GM19351 (cell line): Measurements from ENCODE around the gene PSKH1.

Experiments
- ATAC-seq: cut with Tn5 transposase; IDR thresholded peaks from one replicate; pipeline ENCODE4 v1.9.1; 2021; ENCODE audit warnings: mild to moderate bottlenecking, moderate library complexity; ENCODE audit not compliant: unreplicated experiment

Gene PSKH1

DNA sequence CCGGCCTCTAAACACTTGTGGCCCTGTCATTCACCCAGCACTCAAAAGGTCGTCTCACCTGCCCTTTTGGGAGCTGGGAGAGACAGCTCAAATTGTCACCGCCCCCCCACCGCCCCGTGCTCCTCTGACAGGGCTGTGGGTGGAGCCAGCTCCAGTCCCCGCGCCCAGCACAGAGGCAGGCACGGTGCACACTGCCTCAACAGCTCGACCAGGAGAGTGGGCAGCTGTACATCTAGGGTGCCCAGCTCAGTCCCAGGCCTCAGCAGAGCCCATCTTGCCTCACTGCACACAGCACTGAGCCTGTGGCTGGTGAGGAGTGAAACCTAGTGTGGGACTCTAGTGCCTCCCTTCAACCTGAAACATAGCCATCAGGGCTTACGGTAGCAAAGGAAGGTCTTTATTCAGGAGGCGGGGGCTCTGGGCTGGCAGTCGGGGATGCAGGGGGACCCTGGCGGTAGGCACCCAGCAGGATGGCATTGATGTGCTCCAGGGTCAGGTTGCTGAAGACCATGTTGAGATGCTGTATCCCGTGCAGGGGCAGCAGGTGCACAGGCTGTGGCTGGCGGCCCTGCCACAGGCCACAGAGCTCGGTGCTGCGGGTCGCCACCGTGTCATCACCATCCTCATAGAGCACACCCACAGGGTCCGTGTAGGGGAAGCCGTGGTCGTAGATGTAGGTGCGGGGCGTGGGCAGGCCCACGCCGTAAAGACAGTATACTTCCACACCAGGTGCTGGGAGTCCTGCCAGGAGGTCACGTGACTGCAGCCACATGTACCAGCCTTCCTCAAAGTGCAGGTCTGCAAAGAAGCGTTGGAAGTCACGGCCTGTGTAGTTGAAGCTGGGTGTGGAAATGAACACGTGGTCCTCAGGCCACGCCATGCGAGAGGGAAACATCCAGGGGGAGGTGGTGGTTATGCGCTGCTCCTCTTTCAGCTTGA lies 46.7 kb downstream of the PSKH1 start:
- no peak for ATAC-seq

DNA sequence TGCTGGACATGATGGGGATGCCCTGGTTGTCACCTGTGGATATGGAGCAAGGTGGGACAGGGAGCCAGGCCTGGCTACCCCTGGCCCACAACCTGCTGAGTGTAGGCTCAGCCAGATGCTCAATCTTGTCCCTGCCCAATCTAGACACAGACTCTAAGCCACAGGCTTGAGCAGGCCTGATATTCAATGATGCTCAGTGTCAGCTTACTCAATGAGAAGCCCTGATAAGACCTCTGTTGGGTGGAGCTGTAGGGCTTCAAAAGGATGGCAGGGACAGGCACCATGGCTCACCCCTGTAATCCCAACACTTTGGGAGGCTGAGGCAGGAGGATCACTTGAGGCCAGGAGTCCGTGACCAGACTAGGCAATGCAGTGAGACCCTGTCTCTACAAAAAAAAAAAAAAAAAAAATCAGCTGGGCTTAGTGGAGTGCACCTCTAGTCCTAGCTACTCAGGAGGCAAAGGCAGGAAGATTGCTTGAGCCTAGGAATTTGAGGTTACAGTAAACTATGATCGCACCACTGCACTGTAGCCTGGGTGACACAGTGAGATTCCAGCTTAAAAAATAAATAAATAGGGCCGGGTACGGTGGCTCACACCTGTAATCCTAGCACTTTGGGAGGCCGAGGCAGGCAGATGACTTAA lies 47.5 kb downstream of the PSKH1 start:
- ATAC-seq = no peak

DNA sequence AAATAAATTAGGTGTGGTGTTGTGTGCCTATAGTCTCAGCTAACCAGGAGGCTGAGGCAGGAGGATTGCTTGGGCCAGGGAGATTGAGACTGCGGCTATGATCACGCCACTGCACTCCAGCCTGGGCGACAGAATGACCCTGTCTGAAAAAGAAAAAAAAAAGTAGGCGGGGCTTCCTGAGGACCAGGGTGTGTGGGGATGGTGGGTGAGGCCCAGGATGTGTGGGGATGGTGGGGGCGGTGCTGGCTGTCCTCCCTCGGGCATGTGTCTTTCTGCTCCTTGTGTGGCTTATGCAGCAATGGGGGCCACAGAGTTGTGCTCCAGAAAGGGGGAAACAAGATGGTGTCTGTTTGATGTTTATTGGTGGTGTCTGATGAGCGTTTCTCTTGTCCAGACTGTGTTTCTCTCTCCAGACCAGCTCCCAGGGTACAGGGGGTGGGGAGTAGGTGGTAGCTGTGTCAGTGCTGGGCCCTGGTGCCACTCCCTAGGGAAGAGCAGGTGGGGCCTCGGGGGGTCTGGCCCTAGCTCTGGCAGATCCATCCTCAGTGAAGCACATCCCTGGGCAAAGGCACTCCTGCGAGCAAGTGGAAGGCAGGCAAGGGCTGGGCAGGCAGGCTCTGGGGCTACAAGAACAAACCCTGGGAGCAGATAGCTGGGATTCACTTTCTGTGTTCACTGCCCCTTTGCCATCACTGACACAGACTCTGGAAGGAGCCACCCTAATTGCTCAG lies 48.6 kb downstream of the PSKH1 start:
- ATAC-seq = no peak

DNA sequence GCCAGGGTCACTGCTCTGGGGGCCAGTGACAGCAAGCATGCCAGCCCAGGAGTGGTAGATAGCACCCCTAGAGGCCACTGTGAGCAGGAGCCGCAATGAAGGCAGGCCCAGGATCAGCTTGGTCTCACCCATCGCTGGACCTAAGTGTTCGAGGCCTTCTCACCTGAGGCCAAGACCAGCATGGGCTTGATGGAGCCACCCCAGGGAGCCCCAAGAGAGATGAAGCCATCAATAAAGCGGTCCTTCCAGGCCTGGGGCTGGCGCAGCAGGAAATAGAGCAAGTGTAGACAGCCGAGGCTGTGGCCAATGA lies 49.1 kb downstream of the PSKH1 start:
- no peak for ATAC-seq

DNA sequence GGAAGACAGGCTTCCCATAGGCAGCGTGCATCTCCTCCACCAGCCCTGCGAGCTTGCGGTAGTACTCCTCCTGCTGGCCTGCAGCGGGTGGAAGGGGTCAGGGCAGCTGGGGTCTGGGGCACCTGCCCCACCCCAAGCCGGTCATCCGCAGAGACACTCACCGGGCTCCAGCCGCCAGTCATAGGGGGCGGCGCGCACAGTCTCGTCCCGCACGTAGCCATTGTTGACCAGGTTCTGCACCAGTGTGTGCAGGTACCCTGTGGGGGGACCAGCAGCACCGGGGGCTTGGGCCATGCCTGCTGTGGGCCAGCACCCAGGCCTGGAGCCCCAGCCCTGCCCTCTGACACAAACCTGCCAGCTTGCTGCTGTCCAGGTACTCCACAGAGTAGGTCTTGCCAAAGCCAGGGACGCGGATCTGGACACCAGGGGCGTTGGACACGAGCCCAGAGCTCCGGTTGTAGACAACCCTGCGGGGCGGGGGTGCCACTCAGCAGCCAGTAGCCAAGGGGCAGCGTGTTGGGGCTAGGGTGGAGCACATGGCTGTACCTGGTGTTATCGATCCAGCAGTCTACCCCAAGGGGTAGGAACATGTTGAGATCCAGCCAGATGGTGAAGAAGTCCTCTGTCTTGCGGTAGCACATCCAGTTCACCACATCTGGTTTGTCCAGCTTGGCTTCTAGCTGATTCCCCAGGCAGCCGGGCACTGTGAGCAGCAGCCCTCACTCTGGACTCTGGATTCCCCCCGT lies 49.6 kb downstream of the PSKH1 start:
- no peak for ATAC-seq

DNA sequence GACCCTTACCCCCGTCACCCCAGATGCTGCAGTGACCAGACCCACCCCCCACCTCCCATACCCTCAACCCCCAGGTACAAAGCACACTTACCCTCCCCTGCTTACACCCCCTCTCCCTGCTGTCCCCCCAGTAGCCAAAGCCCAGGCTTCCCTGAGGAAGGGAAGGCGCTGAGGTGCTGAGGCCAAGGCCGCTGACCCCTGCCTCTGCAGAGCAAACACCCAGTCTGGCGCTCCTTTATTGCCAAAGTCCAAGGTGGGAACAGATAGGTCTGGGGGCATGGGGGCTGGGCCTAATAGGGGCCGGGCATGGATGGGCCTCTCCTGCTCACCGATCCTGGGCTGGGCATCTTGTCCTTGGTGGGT lies 50.2 kb downstream of the PSKH1 start:
- ATAC-seq = no peak

DNA sequence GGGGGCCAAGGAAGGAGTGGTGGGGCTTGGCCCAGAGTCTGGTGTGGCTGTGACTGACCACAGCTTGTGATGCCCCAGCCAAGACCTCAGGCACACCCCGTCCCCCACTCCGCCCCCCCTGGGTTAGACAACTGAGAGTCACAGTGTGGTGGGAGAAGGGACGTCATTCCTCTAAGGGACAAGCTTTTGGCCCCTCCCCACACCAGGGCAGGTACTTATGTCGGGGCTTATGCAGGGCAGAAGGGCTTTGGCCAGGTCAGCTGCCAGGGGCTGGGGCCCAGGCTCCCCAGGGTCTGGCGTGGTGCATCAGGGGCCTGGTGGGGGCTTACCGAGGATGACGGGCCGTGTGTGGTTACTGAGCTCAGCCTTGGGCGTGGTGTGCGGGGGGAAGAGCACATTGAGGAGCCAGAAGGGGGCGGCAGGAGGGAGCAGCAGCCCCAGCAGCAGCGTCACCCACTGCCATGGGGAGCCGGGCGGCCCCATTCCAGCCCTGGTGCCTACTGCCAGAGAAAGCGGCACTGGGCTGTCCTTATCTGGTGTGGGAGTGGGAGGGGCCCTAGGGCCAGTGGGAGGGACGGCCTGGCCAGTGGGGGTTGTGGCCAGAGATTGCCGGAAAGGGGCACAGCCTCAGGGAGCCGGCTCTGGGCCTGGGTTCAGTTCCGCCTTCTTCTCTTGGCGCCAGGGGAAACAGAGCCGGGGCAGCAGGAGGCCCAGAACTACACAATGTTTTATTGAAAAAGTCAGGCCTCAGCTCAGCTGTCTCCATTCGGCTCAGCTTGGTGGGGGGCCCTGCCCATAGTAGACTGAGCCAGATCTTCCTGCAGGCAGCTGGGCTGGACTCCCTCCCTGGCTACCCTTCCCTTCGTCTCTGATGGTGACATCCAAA lies 50.8 kb downstream of the PSKH1 start, which contains the start of gene LCAT:
Gene LCAT (minus strand): TSS at position 502 of the 886 bp plus-strand sequence. CDS start 19 bp downstream, at position 483.
- no peak for ATAC-seq

DNA sequence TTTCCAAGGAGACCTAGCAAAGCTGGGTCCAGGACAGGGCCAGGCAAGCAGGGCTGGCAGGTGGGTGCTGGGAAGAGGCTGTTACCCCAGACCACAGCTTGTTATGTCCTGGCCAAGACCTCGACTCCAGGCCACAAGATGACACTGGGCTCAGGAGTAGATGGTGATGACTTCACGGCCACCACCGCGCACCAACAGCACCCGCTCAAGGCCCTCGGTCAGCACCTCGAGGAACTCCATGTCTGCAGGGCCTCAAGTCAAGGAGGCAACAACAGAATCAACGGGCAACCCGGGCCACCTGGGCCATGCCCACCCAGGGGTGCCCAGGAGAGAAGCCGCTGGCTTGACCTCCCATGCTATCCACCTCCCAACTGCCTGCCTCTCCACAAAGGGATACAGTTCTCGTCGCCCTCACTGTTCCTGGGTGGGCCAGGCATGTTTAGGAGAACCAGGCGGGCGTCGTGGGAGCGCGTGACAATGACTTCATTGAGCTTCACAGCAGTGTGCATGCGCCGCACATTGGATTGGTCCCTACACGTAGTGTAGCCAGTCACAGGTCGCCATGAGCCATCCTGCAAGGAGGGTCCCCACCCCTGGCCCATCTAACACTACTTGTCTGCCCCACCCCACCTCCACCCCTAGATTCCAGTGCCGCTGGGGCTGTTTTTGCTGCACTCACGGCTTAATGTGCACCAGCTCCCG lies 51.8 kb downstream of the PSKH1 start:
- ATAC-seq = no peak

DNA sequence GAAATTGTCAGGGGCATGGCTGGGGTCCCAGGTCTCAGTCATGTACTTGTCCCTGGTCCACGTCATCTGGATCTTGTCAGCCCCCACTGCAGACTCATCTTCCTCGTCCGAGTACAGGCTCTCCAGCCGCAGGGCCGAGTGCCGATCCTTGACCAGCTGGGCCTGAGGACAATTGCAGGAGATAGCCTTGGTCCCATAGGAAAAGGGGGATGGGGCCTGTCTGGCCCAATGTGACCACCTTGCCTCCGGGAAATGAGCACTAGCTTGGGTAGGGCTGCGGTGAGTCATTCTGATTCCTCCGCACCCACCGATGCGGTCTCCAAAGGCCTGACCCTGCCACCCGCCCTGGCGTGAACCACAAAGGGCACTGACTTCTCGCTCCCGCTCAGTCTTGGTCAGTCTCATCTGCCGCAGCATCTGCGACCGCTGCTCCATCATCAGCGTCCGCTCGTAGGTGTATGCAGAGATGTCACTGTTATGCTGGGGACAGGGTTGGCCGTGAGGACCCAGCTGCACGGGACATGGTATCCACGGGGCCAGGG lies 52.4 kb downstream of the PSKH1 start:
- ATAC-seq = no peak

DNA sequence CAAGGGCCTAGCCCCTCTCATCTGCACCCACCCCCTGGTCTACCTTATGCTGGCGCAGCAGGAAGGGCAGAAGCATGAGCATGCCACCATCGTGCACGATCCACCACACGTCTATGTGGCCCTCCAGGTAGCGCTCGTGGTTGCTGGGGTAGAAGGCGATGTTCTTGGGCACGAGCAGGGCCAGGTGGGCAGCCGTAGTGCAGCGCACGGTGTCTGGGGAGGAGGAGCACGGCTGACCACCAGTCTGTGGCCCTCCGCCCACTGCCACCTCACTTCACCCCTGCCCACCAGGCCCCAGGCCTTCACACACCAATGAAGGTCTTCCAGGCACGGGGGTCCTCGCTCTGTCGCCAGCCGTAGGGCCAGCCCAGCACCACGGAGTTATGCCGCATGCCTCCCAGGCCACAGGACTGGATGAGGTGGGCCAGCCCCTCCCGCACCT lies 53.1 kb downstream of the PSKH1 start:
- no peak for ATAC-seq

DNA sequence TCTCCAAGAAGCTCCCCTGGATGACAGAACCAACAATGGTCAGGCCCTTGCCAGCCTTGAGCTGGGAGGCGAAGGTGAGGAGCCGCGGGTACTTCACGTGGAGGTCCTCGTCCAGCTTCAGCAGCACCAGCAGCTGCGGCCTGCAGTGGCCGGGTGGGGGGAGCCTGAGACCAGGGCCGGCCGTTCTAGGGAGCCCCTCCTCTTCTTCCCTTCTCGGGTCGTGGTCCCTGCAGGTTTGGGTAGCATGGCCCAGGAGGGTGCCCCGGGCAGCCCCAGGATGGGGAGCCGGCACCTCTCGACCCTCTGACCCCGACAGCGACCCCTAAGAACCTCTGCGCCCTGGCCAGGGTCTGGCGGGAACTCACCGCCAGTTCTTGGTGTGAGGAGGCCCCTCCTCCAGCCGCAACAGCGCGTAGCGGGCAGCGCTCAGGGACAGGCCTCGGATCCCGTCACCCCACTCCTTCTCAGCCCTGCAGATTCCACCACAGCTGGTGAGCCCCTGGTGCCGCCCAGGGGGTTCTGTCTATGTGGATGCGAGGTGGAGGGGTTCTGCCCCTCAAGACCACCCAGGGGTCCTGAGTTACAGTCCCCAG lies 54.0 kb downstream of the PSKH1 start:
- no peak for ATAC-seq

DNA sequence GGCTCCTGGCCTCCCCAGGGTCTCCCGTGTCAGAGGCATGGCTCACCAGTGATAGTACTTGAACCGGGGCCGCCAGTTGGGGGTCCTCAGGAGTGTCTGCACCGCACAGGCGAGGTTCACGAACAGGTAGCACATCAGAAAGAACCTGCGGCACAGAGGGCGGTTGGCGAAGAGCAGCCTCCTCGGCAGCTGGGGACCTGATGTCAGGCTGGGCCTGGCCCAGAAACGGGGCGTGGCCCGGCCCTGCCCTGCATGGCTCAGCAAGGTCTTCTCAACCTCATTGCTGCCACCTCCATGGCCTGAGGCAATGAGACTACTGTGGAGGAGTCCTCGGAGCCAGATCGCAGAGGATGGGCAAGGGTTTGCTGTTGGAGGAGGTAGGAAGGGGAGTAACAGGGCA lies 55.0 kb downstream of the PSKH1 start:
- no peak for ATAC-seq

DNA sequence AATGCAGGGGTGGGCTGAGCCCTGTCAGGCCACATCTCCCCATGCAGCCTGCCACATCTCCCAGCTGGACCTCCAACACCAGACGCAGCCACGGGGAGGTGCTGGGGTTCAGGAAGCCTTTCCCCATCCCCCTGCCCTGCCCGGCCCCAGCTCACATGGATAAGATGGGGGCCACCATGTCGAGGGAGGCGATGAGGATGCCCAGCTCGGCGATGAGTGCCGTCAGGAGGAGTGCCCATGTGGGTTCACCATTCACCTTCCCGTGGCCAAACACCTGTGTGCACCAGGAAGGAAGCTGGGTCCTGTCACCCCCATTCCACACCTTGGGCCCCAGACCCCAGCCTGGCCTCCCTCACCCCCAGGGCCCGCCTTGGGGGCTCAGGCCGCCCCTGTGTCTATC lies 56.6 kb downstream of the PSKH1 start:
- ATAC-seq = no peak

DNA sequence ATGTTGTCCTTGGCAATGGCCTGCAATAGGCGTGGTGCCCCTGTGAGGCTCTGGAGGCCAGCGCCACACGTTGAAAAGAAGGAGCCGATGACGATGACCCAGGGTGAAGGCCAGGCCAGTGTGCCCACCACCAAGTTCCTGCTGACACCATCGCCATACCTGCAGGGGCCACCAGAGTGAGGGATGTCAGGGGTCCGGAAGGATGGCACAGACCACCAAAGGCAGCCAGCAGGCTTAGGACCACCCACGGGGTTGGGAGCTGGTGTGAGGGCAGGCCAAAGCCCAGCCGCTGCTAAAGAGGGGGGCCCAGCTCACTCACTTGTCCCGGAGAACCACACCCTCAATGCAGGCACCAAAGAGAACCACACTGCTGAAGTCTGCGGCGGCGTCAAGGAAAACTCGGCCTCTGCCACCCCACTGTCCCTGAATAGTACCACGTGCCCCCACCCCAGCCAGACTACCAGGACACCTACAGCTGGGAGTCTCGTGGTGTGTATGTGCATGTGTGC lies 57.3 kb downstream of the PSKH1 start:
- ATAC-seq = no peak

DNA sequence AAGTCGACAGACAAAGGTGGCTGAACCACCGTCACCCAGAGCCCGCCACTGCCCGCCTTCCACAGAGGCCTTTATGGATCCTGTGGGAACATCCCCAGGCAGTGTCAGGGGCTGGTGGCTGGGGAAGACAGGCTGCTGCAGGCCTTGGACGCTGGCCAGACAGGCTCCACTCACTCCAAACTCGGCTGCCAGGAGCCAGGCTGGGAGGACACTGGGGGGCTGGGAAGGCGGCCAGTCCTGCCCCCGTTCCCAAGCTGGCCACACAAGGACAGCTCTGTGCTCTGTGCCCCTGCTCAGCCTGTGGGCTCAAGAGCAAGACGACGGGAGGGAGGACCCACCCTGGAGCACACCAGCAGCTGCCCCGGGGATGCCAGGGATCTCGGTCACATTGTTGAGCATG lies 58.4 kb downstream of the PSKH1 start:
- no peak for ATAC-seq

DNA sequence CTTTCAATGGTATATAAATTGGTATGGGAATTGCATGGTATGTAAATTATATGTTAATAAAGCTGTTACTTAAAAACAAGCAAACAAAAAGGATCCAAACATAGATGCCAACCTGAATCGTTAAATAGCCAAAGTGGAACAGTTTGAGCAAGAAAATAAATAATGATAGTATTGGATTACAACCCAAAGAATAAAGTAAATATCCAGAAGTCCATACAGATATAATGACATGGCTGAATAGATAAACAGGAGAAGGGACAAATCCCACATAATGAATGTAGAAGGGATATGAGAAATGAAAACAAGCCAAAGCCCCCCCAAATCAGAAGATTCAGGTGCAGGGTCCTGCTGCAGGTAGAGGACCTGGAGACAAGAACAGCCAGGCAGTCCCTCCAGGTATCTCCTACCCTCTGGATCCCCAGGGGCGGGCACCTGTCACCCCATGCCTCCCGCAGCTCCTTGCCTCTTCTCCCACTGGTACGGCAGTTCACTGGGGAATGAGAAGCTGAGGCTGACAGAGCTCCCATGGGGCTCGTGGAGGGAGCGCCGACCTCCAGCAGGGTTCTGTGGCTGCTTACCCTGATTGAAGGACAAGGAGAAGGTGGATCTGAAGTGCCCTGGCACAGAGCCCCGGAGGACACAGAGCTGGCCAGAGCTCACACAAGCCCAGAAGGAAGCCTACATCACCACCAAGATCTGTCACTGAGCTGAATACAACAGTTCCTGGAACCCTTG lies 60.8 kb downstream of the PSKH1 start:
- no peak for ATAC-seq

DNA sequence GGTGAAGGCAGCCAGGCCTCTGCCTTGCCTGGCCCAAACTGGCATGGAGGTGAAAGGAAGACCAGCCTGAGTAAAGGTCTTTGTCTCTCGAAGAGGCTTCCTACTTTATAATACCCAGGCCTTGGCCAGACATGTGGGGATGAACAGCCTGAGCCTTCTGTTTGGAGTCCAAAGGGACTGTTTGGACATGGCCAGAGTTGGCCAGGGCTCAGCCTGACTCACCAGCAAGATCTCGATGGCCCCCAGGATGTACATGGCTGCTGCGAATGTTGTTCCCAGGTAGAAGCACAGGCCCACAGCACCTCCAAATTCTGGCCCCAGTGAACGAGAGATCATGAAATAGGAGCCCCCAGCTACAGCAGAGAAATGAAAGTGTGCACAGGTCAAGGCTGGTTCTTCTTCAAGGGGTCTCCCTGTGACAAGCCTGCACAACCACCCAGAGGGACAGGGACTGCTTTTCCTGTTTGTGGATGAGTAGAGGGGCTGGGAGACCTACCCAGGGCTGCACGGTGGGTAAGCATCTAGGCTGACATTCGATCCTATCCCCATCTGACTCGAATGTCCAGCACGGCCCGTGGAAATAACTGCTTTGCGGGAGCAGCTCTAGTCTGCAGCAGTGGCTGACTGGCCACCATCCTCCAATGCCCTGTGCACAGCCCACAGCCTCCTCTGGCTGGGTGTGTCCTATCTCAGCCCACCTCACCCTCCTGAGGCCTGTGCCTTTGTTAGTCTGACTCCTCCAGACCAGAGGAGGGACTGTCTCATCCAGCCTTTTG lies 61.6 kb downstream of the PSKH1 start:
- no peak for ATAC-seq
